Osteoblast (primary cell): ENCODE data around the gene C6orf89. TPM values are rescaled to one million over a fixed set of nuclear protein-coding genes. Genes with fewer than 3 reads are reported as not detected.
A peak's percentile ranks its signal among the peaks of the same experiment; 100 is the strongest.

ENCODE experiments used
- DNase-seq: peaks from one replicate; pipeline ENCODE4 v3.0.0; 2011; ENCODE audit warnings: low spot score, mixed read lengths; ENCODE audit not compliant: insufficient read length; ENCODE audit errors: missing footprints
- H2AFZ ChIP-seq: 2 replicates; pipeline ENCODE4 v1.6.0; 2011; ENCODE audit warnings: mild to moderate bottlenecking, low read length
- H3K27ac ChIP-seq: 2 replicates; pipeline ENCODE4 v1.5.1; 2011; ENCODE audit warnings: mild to moderate bottlenecking, low read depth, low read length, moderate library complexity
- H3K27me3 ChIP-seq: 2 replicates; pipeline ENCODE4 v1.6.0; 2012; ENCODE audit warnings: mild to moderate bottlenecking, control low read depth, inconsistent platforms, low read length, moderate library complexity; ENCODE audit not compliant: insufficient read depth
- H3K36me3 ChIP-seq: 2 replicates; pipeline ENCODE4 v1.5.1; 2011; ENCODE audit warnings: mild to moderate bottlenecking, low read length, control low read depth, moderate library complexity; ENCODE audit not compliant: insufficient read depth
- H3K4me1 ChIP-seq: 2 replicates; pipeline ENCODE4 v1.5.1; 2011; ENCODE audit warnings: mild to moderate bottlenecking, low read length, control low read depth, moderate library complexity; ENCODE audit not compliant: insufficient read depth
- H3K4me2 ChIP-seq: 2 replicates; pipeline ENCODE4 v1.6.0; 2011; ENCODE audit warnings: mild to moderate bottlenecking, low read length; ENCODE audit not compliant: insufficient read depth
- H3K4me3 ChIP-seq: fragments of 200-600 bp; sonication (generic); 3 replicates; pipeline ENCODE4 v1.5.1; 2012; ENCODE audit warnings: mild to moderate bottlenecking, low read length, inconsistent platforms; ENCODE audit not compliant: insufficient read depth
- H3K79me2 ChIP-seq: 2 replicates; pipeline ENCODE4 v1.6.0; 2012; ENCODE audit warnings: mild to moderate bottlenecking, low read length, control low read depth, inconsistent platforms; ENCODE audit not compliant: insufficient read depth
- H3K9me3 ChIP-seq: 2 replicates; pipeline ENCODE4 v1.5.1; 2011; ENCODE audit warnings: low read depth, low read length, control low read depth
- H4K20me1 ChIP-seq: 2 replicates; pipeline ENCODE4 v1.6.0; 2012; ENCODE audit warnings: mild to moderate bottlenecking, low read length, control low read depth; ENCODE audit not compliant: insufficient read depth
- CTCF ChIP-seq: IDR thresholded peaks from 2 replicates; pipeline ENCODE4 v1.5.1; 2011; ENCODE audit warnings: mild to moderate bottlenecking, low read depth, low read length, moderate library complexity; ENCODE audit errors: extremely low read depth
- total RNA-seq: library from RNA; depleted of rRNA; stranded (reverse); fragments of >200 nt; gene quantifications from 2 replicates; pipeline ENCODE4 v1.2.3, GENCODE V29; 2012

The C6orf89 gene
- total RNA-seq, 1 donor, result 59.0 TPM

DNA sequence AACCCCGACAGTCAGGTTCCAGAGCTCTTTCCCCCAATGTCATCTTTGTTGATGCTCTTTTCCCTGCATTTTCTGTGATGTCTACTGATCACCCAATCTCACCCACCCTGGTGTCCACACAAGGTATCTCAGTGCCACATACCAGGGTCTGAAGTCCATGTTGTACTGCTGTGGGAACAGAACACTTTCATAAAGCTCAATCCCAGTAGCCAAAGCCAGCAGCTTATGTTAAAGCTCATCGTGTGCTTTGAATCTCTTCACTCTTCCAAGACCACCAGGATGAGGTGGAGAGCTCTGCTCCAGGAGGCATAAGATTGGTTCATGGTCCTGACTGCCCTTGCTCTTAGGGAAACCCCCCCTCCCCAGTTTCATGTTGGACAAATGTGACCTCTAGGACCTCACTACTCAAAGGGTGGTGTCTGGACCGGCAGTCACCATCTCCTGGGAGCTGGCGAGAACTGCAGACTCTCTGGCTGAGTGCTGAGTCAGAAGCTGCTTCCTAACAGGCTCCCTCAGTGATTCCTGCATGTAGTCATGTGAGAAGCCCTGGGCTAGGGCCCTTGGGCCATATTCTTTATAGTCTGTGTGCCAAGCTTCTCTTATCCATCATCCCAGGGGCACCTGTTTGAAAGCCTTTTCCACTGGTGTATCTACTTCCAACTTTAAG, 33.1 kb upstream of the C6orf89 start:
- H3K4me3 ChIP-seq, result no peak overlapping the region
- peak; percentile 94 for DNase-seq
- no peaks in the 10 kb centered on the region for H3K9me3 ChIP-seq
- H3K36me3 ChIP-seq, result peaks cover 20% of the 10 kb centered on the region
- no peaks in the 10 kb centered on the region for H3K79me2 ChIP-seq
- peak overlapping the region; percentile 6 for H2AFZ ChIP-seq
- H3K4me1 ChIP-seq, result peaks cover 31% of the 10 kb centered on the region
- peak overlapping the region; percentile 28 for H3K4me2 ChIP-seq
- H3K27me3 ChIP-seq, result no peaks in the 10 kb centered on the region
- H3K27ac ChIP-seq, result peak overlapping the region; percentile 78
- peak; percentile 20 for TF ChIP-seq CTCF
- H4K20me1 ChIP-seq, result no peaks in the 10 kb centered on the region

- Histone ChIP-seq H4K20me1 (peaks cover under 1% of the 10 kb centered on the region), H3K36me3 (peaks cover 20% of the 10 kb centered on the region), H3K4me2 (no peak overlapping the region), H3K27ac (peak overlapping the region; percentile 78), H3K27me3 (no peaks in the 10 kb centered on the region), H3K9me3 (no peaks in the 10 kb centered on the region), H3K4me3 (no peak overlapping the region), H3K4me1 (peaks cover 33% of the 10 kb centered on the region), H3K79me2 (no peaks in the 10 kb centered on the region), H2AFZ (peak overlapping the region; percentile 52)
- TF ChIP-seq CTCF, result no peak
- peak; percentile 82 for DNase-seq
These were observed 32.4 kb upstream of the C6orf89 start for GRCh38 chr6:36853325-36853724.

DNA sequence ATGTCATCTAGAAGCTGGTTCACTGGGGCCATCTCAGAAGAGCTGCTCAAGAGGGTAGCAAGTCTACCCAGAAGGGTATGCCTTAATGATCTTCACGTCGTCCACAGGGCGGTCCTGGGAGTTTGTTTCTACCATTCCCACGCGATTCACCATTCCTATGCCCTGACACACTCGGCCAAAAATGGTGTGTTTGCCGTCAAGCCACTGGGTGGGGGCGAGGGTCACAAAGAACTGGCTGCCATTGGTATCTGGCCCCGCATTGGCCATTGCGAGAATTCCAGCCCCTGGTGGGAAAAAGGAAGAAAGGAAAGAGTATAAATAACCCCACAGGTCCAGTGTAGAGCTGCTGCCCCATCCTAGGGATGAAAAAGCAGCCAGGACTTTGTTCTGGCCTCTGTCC, 30.0 kb upstream of the C6orf89 start:
- peaks cover 3% of the 10 kb centered on the region for H4K20me1 ChIP-seq
- no peak for DNase-seq
- H3K4me2 ChIP-seq, result no peak overlapping the region
- H3K4me1 ChIP-seq, result peaks cover 40% of the 10 kb centered on the region
- no peak for TF ChIP-seq CTCF
- H3K27me3 ChIP-seq, result no peaks in the 10 kb centered on the region
- H3K79me2 ChIP-seq, result peaks cover 6% of the 10 kb centered on the region
- H3K9me3 ChIP-seq, result no peaks in the 10 kb centered on the region
- H2AFZ ChIP-seq, result no peak overlapping the region
- no peak overlapping the region for H3K27ac ChIP-seq
- peaks cover 20% of the 10 kb centered on the region for H3K36me3 ChIP-seq
- H3K4me3 ChIP-seq, result no peak overlapping the region

GRCh38 chr6:36856277-36856676, 29.5 kb upstream of the C6orf89 start:
- no peak for DNase-seq
- Histone ChIP-seq H3K27ac (no peak overlapping the region), H3K79me2 (peaks cover 11% of the 10 kb centered on the region), H4K20me1 (peaks cover 3% of the 10 kb centered on the region), H3K9me3 (no peaks in the 10 kb centered on the region), H3K4me1 (peaks cover 34% of the 10 kb centered on the region), H3K36me3 (peaks cover 20% of the 10 kb centered on the region), H3K27me3 (no peaks in the 10 kb centered on the region), H2AFZ (no peak overlapping the region), H3K4me3 (no peak overlapping the region), H3K4me2 (no peak overlapping the region)
- no peak for TF ChIP-seq CTCF
